Measurements from ENCODE around the gene HIPK2.

DNA sequence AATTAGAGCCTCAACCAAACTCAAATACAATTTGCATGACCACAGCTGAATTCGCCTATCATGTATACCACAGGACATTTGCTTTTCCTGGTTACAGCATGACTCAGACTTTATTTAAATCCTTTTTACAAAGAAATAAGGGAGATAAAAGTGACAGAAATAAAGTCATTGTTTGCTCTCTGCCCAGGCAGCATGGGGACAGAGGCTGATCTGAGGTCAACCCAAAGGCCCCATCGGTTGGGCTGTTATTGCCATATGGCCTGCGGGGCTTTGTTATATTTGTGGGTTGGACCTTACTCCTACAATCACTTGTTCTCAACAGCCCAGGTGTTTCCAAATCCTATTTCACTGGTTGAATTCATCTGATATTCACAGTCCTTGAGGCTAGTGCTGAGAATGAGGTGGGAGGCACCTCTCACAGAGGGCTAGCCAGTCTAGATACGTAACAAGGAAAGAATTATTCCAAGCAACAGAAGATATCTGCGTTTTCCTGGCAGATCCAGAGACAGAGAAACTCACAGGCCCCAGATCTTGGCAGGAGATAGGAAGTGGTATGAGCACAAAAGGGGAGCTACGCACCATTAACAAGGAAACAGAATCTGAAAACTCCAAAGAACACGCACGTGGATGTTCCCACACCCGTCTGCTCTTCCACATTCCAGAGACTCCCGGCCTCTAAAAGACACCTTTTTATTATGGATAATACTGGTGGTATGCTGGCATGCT, 117.3 kb downstream of the HIPK2 start:
- TF ChIP-seq, protein P1, sequence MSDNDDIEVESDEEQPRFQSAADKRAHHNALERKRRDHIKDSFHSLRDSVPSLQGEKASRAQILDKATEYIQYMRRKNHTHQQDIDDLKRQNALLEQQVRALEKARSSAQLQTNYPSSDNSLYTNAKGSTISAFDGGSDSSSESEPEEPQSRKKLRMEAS (IDR thresholded peaks at IDR 0.05; ENCODE audit: low read depth, low read length), result no peak
- TF ChIP-seq, protein P2, sequence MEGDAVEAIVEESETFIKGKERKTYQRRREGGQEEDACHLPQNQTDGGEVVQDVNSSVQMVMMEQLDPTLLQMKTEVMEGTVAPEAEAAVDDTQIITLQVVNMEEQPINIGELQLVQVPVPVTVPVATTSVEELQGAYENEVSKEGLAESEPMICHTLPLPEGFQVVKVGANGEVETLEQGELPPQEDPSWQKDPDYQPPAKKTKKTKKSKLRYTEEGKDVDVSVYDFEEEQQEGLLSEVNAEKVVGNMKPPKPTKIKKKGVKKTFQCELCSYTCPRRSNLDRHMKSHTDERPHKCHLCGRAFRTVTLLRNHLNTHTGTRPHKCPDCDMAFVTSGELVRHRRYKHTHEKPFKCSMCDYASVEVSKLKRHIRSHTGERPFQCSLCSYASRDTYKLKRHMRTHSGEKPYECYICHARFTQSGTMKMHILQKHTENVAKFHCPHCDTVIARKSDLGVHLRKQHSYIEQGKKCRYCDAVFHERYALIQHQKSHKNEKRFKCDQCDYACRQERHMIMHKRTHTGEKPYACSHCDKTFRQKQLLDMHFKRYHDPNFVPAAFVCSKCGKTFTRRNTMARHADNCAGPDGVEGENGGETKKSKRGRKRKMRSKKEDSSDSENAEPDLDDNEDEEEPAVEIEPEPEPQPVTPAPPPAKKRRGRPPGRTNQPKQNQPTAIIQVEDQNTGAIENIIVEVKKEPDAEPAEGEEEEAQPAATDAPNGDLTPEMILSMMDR (IDR thresholded peaks at IDR 0.05; ENCODE audit: low read depth, low read length), result no peak
- no peak for TF ChIP-seq POLR2A (IDR thresholded peaks at IDR 0.05; ENCODE audit: extremely low read depth, insufficient read length)
- no peak for TF ChIP-seq MYC (IDR thresholded peaks at IDR 0.05; ENCODE audit: low read depth, low read length)

Data from NB4 (cell line).